ENCODE measurements around the gene ZNF649. TPM values are rescaled to one million over a fixed set of nuclear protein-coding genes. Genes with fewer than 3 reads are reported as not detected.

Gene ZNF649
- total and polyA plus RNA-seq, 2 of the 13 experiments (the other 11 are each of a cell fraction or from before 2014, with no cell fraction given) = 3.0 to 13.4 TPM

DNA sequence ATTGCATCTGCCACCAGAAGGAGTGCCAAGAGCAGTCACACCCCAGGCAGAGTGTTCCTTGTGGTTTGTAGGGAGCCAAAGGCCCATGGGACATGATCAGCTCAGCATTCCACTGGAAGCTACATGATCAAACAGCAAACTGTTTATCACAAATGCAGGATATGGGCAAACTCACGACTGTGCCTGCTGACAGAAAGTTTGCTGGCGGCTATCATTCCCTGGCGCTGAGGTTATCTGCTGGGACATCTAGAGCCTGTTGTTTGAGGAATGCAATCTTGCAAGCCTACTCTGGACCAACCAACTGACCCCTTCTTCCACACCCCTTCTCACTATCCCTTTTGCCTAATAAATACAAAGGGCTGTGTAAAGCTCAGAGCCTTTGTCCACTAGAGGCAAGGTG is 14.8 kb upstream of the ZNF649 start (continued):
- TF ChIP-seq HDAC6 (IDR thresholded peaks at IDR 0.05; ENCODE audit: low read depth, low read length) (no peak), IKZF4 (CRISPR knock-in tag; IDR thresholded peaks at IDR 0.05; ENCODE audit: borderline replicate concordance, low read depth, not compliant biosample characterization) (no peak), NCOA1 (CRISPR knock-in tag; IDR thresholded peaks at IDR 0.05) (no peak)
- TF ChIP-seq, protein P1, sequence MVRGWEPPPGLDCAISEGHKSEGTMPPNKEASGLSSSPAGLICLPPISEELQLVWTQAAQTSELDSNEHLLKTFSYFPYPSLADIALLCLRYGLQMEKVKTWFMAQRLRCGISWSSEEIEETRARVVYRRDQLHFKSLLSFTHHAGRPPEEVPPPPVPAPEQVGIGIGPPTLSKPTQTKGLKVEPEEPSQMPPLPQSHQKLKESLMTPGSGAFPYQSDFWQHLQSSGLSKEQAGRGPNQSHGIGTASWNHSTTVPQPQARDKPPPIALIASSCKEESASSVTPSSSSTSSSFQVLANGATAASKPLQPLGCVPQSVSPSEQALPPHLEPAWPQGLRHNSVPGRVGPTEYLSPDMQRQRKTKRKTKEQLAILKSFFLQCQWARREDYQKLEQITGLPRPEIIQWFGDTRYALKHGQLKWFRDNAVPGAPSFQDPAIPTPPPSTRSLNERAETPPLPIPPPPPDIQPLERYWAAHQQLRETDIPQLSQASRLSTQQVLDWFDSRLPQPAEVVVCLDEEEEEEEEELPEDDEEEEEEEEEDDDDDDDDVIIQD (CRISPR knock-in tag; IDR thresholded peaks at IDR 0.05; ENCODE audit: low read depth) = no peak
- TF ChIP-seq, protein P2, sequence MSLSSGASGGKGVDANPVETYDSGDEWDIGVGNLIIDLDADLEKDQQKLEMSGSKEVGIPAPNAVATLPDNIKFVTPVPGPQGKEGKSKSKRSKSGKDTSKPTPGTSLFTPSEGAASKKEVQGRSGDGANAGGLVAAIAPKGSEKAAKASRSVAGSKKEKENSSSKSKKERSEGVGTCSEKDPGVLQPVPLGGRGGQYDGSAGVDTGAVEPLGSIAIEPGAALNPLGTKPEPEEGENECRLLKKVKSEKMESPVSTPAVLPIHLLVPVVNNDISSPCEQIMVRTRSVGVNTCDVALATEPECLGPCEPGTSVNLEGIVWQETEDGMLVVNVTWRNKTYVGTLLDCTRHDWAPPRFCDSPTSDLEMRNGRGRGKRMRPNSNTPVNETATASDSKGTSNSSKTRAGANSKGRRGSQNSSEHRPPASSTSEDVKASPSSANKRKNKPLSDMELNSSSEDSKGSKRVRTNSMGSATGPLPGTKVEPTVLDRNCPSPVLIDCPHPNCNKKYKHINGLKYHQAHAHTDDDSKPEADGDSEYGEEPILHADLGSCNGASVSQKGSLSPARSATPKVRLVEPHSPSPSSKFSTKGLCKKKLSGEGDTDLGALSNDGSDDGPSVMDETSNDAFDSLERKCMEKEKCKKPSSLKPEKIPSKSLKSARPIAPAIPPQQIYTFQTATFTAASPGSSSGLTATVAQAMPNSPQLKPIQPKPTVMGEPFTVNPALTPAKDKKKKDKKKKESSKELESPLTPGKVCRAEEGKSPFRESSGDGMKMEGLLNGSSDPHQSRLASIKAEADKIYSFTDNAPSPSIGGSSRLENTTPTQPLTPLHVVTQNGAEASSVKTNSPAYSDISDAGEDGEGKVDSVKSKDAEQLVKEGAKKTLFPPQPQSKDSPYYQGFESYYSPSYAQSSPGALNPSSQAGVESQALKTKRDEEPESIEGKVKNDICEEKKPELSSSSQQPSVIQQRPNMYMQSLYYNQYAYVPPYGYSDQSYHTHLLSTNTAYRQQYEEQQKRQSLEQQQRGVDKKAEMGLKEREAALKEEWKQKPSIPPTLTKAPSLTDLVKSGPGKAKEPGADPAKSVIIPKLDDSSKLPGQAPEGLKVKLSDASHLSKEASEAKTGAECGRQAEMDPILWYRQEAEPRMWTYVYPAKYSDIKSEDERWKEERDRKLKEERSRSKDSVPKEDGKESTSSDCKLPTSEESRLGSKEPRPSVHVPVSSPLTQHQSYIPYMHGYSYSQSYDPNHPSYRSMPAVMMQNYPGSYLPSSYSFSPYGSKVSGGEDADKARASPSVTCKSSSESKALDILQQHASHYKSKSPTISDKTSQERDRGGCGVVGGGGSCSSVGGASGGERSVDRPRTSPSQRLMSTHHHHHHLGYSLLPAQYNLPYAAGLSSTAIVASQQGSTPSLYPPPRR (CRISPR knock-in tag; IDR thresholded peaks at IDR 0.05; ENCODE audit: borderline replicate concordance) = no peak
- TF ChIP-seq, protein P3, sequence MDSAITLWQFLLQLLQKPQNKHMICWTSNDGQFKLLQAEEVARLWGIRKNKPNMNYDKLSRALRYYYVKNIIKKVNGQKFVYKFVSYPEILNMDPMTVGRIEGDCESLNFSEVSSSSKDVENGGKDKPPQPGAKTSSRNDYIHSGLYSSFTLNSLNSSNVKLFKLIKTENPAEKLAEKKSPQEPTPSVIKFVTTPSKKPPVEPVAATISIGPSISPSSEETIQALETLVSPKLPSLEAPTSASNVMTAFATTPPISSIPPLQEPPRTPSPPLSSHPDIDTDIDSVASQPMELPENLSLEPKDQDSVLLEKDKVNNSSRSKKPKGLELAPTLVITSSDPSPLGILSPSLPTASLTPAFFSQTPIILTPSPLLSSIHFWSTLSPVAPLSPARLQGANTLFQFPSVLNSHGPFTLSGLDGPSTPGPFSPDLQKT (CRISPR knock-in tag; IDR thresholded peaks at IDR 0.05; ENCODE audit: borderline replicate concordance) = no peak
